A172 (cell line): ENCODE data around the gene KMT2C. TPM values are rescaled to one million over a fixed set of nuclear protein-coding genes. Genes with fewer than 3 reads are reported as not detected.
"Not testable (repeated sequence)": the region's sequence is repeated elsewhere in the genome, so short reads cannot be mapped to it uniquely, and the experiment has no call there.

ENCODE experiments used
- DNase-seq: peaks from one replicate; pipeline ENCODE4 v3.0.0-alpha.2; 2015; ENCODE audit warnings: low spot score
- total RNA-seq: library from RNA; depleted of rRNA; stranded (reverse); fragments of >200 nt; shearing (Covaris generic); gene quantifications from 2 replicates; pipeline ENCODE4 v1.2.3, GENCODE V29; 2014; rRNA removed

The KMT2C gene
- total RNA-seq, result 9.5 and 11.3 TPM in 2 replicates

- no peak for DNase-seq
Measured at GRCh38 chr7:152435384-152436110, at the start of gene KMT2C. TSS of gene KMT2C (minus strand) at chr7:152436003. CDS start at chr7:152435786, 217 bp downstream.

- DNase-seq, result no peak
Measured at GRCh38 chr7:152481082-152481481, 45.3 kb upstream of the KMT2C start.

GRCh38 chr7:152480664-152481063 lies 44.9 kb upstream of the KMT2C start:
- DNase-seq, result no peak

GRCh38 chr7:152479595-152479994 lies 43.8 kb upstream of the KMT2C start:
- no peak for DNase-seq

- DNase-seq, result no peak
Measured at GRCh38 chr7:152478140-152478539, 42.3 kb upstream of the KMT2C start.

- DNase-seq, result no peak
Measured at GRCh38 chr7:152477079-152477478, 41.3 kb upstream of the KMT2C start.

GRCh38 chr7:152476551-152476950 lies 40.7 kb upstream of the KMT2C start:
- DNase-seq, result no peak

GRCh38 chr7:152471023-152471620 lies 35.3 kb upstream of the KMT2C start:
- not testable (repeated sequence) for DNase-seq

- DNase-seq, result not testable (repeated sequence)
Measured at GRCh38 chr7:152470251-152471022, 34.6 kb upstream of the KMT2C start.

- not testable (repeated sequence) for DNase-seq
Measured at GRCh38 chr7:152469576-152469975, 33.8 kb upstream of the KMT2C start.

GRCh38 chr7:152467225-152467624 lies 31.4 kb upstream of the KMT2C start:
- DNase-seq, result no peak

- no peak for DNase-seq
Measured at GRCh38 chr7:152465119-152465387, 29.2 kb upstream of the KMT2C start.

- DNase-seq, result peak; percentile 40
Measured at GRCh38 chr7:152464312-152465118, 28.7 kb upstream of the KMT2C start.

- DNase-seq, result peak; percentile 96
Measured at GRCh38 chr7:152463709-152464311, 28.0 kb upstream of the KMT2C start.

- DNase-seq, result peak; percentile 40
Measured at GRCh38 chr7:152462995-152463708, 27.3 kb upstream of the KMT2C start.

- DNase-seq, result no peak
Measured at GRCh38 chr7:152459724-152460251, 24.0 kb upstream of the KMT2C start.

GRCh38 chr7:152451356-152451755 lies 15.6 kb upstream of the KMT2C start:
- no peak for DNase-seq

- not testable (repeated sequence) for DNase-seq
Measured at GRCh38 chr7:152445386-152446008, 9.7 kb upstream of the KMT2C start.

GRCh38 chr7:152443586-152443985 lies 7.8 kb upstream of the KMT2C start:
- DNase-seq, result no peak

GRCh38 chr7:152442330-152442835 lies 6.6 kb upstream of the KMT2C start:
- no peak for DNase-seq
